B cell (primary cell): ENCODE data around the gene HSF4.

Experiments
- EZH2 ChIP-seq: IDR thresholded peaks from 2 replicates; pipeline ENCODE4 v1.6.1; 2012; ENCODE audit warnings: borderline replicate concordance, low read depth, mild to moderate bottlenecking, moderate library complexity, low read length; ENCODE audit not compliant: insufficient read depth, poor library complexity, severe bottlenecking
- TF ChIP-seq, protein P1 (sequence below): fragments of 200-600 bp; IDR thresholded peaks from one replicate; pipeline ENCODE4 v1.8.0; 2022; ENCODE audit warnings: antibody characterized with exemption, mild to moderate bottlenecking

DNA sequence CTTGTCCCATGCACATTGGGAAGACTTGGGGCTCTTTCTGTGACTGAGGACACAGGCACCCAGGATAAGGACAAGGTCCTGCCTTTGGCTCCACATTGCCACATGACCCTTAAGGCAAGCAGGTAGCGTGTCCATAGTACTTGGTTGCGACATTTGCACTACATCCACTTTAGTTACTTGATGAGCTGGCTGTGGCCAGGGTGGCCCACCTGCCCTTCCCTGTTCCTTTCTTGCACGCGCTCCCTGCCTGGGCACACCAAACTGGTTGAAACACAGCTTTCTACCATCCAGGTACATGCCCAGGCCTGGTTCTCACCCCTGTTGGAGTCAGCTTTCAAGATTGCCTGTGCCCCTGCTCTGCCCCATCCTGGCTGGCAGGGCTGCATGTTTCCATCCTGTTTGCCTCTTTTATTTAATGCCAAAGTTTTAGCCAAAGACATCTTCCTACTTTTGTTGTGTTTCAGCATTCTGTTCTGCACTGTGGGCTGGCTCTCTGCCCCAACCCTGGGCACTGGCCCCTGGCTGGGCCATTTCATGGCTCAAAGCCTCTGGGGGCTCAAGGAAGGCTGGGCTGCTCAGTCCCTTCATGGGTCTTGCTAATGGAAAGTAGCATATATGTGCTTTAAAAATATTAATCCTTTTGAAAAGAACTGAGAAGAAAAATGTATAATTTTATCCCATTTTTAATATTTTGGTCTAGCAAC lies 17.0 kb upstream of the HSF4 start:
- TF ChIP-seq, protein P1, sequence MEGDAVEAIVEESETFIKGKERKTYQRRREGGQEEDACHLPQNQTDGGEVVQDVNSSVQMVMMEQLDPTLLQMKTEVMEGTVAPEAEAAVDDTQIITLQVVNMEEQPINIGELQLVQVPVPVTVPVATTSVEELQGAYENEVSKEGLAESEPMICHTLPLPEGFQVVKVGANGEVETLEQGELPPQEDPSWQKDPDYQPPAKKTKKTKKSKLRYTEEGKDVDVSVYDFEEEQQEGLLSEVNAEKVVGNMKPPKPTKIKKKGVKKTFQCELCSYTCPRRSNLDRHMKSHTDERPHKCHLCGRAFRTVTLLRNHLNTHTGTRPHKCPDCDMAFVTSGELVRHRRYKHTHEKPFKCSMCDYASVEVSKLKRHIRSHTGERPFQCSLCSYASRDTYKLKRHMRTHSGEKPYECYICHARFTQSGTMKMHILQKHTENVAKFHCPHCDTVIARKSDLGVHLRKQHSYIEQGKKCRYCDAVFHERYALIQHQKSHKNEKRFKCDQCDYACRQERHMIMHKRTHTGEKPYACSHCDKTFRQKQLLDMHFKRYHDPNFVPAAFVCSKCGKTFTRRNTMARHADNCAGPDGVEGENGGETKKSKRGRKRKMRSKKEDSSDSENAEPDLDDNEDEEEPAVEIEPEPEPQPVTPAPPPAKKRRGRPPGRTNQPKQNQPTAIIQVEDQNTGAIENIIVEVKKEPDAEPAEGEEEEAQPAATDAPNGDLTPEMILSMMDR = no peak
- TF ChIP-seq EZH2 = no peak
